ENCODE data around the gene NFAT5. TPM values are rescaled to one million over a fixed set of nuclear protein-coding genes. Genes with fewer than 3 reads are reported as not detected.
"Not testable (repeated sequence)": the region's sequence is repeated elsewhere in the genome, so short reads cannot be mapped to it uniquely, and the experiment has no call there.

The NFAT5 gene
- total RNA-seq, 2 donors from 2014 or later = 18.4 to 30.2 TPM

DNA sequence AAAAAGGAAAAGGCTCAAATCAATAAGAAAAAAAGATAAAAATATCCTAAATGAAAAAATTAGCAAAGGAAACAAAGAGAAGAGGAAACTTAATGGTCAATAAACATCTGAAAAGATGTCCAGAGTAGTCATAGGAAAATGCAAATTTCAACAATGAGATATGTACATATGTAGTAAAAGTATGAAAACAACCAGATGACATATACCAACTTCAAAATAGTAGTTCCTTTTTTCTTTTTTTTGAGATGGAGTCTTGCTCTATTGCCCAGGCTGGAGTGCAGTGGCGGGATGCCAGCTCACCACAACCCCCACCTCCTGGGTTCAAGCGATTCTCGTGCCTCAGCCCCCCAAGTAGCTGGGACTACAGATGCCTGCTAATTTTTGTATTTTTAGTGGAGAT, 21.7 kb upstream of the NFAT5 start:
- Histone ChIP-seq H3K36me3 (no peaks in the 10 kb centered on the region), H3K4me1 (no peaks in the 10 kb centered on the region), H3K27me3 (no peaks in the 10 kb centered on the region), H3K27ac (no peak overlapping the region), H3K9ac (ENCODE audit: low read depth in 2 of 2, low read length in 2 of 2) (no peak overlapping the region), H3K9me3 (no peaks in the 10 kb centered on the region), H3K4me3 (no peak overlapping the region)
- no peak for DNase-seq
- TF ChIP-seq CTCF (IDR thresholded peaks at IDR 0.05) = no peak
- intact Hi-C loops (cut with DNase I) = no loop called here

GRCh38 chr16:69546663-69547062, 19.1 kb upstream of the NFAT5 start:
- H3K36me3 ChIP-seq; H3K27ac ChIP-seq; H3K9me3 ChIP-seq; H3K4me1 ChIP-seq; H3K4me3 ChIP-seq; intact Hi-C loops (cut with DNase I); H3K9ac ChIP-seq (ENCODE audit: low read depth in 2 of 2, low read length in 2 of 2); DNase-seq; H3K27me3 ChIP-seq: not testable (repeated sequence)

- Histone ChIP-seq H3K27me3 (no peaks in the 10 kb centered on the region), H3K36me3 (no peaks in the 10 kb centered on the region), H3K4me1 (no peaks in the 10 kb centered on the region), H3K4me3 (no peak overlapping the region), H3K9ac (ENCODE audit: low read depth in 2 of 2, low read length in 2 of 2) (no peak overlapping the region), H3K27ac (no peak overlapping the region), H3K9me3 (no peaks in the 10 kb centered on the region)
- no peak for TF ChIP-seq CTCF (IDR thresholded peaks at IDR 0.05)
- intact Hi-C loops (cut with DNase I) = no loop called here
- no peak for DNase-seq
Observed at GRCh38 chr16:69553332-69553731, 12.4 kb upstream of the NFAT5 start.

- H3K9ac ChIP-seq (ENCODE audit: low read depth in 2 of 2, low read length in 2 of 2) = no peak overlapping the region
- TF ChIP-seq CTCF (IDR thresholded peaks at IDR 0.05) = no peak
- H3K27me3 ChIP-seq = no peaks in the 10 kb centered on the region
- H3K27ac ChIP-seq = no peak overlapping the region
- no peak for DNase-seq
- H3K4me1 ChIP-seq = no peaks in the 10 kb centered on the region
- H3K36me3 ChIP-seq = no peaks in the 10 kb centered on the region
- intact Hi-C loops (cut with DNase I) = no loop called here
- no peaks in the 10 kb centered on the region for H3K9me3 ChIP-seq
- H3K4me3 ChIP-seq = no peak overlapping the region
Observed at GRCh38 chr16:69554495-69554894, 11.3 kb upstream of the NFAT5 start.

GRCh38 chr16:69555437-69555836, 10.3 kb upstream of the NFAT5 start:
- no peaks in the 10 kb centered on the region for H3K4me1 ChIP-seq
- no peaks in the 10 kb centered on the region for H3K27me3 ChIP-seq
- TF ChIP-seq CTCF (IDR thresholded peaks at IDR 0.05) = no peak
- no peak overlapping the region for H3K9ac ChIP-seq (ENCODE audit: low read depth in 2 of 2, low read length in 2 of 2)
- no peak overlapping the region for H3K27ac ChIP-seq
- no peaks in the 10 kb centered on the region for H3K9me3 ChIP-seq
- intact Hi-C loops (cut with DNase I) = no loop called here
- H3K36me3 ChIP-seq = no peaks in the 10 kb centered on the region
- no peak for DNase-seq
- H3K4me3 ChIP-seq = no peak overlapping the region

- Histone ChIP-seq H3K36me3 (no peaks in the 10 kb centered on the region), H3K27me3 (no peaks in the 10 kb centered on the region), H3K4me1 (no peaks in the 10 kb centered on the region), H3K4me3 (no peak overlapping the region), H3K9ac (ENCODE audit: low read depth in 2 of 2, low read length in 2 of 2) (no peak overlapping the region), H3K27ac (no peak overlapping the region), H3K9me3 (no peaks in the 10 kb centered on the region)
- DNase-seq = no peak
- no peak for TF ChIP-seq CTCF (IDR thresholded peaks at IDR 0.05)
- intact Hi-C loops (cut with DNase I) = no loop called here
Observed at GRCh38 chr16:69555867-69556266, 9.9 kb upstream of the NFAT5 start.

All from colonic mucosa (tissue), 4 donors.